ENCODE data around the gene CLCA2.

DNA sequence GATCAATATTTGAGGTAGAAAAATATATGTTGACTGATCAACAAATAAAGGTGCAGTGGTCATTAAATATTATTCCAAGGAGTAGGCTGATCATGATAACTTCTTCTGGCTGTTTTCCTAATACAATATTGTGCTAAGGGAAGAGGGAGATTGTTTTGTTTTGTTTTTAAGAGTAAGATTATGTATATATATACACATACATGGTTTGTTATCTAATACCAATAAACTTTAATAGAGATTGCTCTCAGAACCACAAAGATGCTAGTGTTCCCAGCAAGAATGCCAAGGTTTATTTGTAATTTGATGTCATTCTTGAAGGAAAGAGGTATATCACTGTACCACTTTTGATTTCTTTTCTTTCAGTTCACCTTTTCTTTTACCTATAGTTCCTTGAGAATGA, 10.1 kb downstream of the CLCA2 start:
- no peak for TF ChIP-seq CTCF (IDR thresholded peaks at IDR 0.05; ENCODE audit: low read depth, low read length)
- no peak for TF ChIP-seq POLR2A (IDR thresholded peaks at IDR 0.05; ENCODE audit: extremely low read depth, insufficient read length)
- no peak for TF ChIP-seq MYC (IDR thresholded peaks at IDR 0.05; ENCODE audit: low read depth, low read length)
- TF ChIP-seq, protein P1, sequence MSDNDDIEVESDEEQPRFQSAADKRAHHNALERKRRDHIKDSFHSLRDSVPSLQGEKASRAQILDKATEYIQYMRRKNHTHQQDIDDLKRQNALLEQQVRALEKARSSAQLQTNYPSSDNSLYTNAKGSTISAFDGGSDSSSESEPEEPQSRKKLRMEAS (IDR thresholded peaks at IDR 0.05; ENCODE audit: low read depth, low read length), result no peak

All from NB4 (cell line).